Loucy (cell line): ENCODE data around the gene ARGFX.

Source experiments
- CTCF ChIP-seq: fragments of 200-600 bp; sonication (generic); conservative IDR thresholded peaks from 2 replicates; pipeline ENCODE4 v1.5.1; 2014; ENCODE audit warnings: mild to moderate bottlenecking, antibody characterized with exemption, low read length
- EZH2phosphoT487 ChIP-seq: fragments of 200-600 bp; IDR thresholded peaks from 2 replicates; pipeline ENCODE4 v1.6.1; 2018; ENCODE audit warnings: antibody characterized with exemption, mild to moderate bottlenecking, moderate library complexity, borderline replicate concordance

GRCh38 chr3:121557426-121557934, 10.3 kb upstream of the ARGFX start:
- TF ChIP-seq CTCF (no peak), EZH2phosphoT487 (no peak)
